ENCODE measurements around the gene WDFY4.

The WDFY4 gene

DNA sequence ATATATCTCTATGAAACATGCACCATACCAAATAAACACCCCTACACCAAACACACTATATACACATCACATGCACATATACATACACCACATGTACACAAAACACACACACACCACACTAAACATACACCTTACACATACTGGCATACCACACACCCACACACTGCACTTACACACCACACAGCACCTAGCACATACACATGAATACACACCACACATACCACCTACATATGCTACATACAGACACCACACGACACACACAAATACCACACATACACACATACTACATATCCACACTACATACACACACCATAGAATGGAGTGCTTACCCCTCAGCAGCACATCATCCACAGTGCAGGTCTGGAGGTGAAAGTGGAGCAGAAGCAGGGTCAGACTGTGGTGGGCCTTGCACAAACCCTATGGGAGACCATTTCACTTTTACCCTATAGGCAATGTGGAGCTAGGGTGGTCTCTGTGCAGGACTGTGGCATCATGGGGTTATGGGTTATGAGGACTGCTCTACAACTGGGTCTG is 64.6 kb downstream of the WDFY4 start:
- no peak for DNase-seq

DNA sequence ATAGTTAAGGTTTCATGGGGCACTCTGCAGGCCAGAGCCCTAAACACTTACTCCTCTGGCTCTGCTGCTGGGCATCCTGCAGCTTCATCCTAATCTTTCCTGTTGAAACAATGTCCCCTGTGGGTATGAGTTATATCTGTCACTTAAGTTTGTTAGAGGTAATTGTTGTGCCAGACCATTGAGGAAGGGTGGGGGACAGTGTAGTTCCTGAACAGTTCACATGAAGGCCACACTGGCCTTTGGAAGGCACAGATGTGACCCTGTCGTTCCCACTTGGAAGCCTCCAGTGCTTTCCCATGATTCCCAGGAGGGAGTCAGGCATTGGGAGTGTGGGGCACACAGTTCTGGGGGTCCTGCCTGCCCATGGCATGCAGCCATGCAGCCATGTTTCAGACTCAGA is 65.3 kb downstream of the WDFY4 start:
- DNase-seq, result no peak

DNA sequence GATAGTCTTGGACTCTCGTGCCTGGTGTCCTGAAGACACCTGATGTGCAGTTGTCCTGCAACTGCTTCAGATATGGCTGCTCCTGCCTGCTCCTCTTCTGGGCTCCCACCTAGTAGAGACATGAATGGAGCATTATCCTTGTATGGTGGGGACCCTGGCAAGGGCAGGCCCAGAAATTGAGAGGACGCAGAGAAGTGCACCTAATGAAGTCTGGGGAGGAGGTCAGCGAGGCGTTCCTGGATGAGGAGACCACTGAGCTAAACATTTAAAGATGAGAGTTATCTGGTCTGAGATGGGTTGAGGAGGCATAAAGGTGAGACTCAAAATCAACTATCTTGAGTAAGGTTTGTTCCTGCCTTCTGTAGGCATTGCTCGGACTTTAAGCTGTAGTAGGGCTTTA is 66.3 kb downstream of the WDFY4 start:
- DNase-seq, result no peak

DNA sequence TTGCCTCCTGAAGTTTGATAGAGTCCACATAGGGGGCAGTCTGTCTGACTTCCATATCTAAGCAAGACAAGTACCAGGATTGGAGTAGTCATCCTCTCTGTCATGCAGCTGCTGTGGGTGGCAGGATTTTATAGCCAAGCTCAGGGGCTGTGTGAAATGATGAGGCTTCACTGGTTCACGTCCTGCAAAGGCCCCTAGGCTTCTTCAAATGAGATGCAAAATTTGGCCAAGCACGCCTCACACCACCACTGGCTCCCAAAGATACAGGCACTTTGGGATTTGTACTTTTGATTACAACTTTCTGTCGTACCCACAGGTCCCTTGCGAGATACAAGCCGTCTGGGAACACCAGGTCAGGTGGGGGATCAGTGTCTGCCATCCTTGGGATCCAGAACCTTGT is 67.1 kb downstream of the WDFY4 start:
- no peak for DNase-seq

DNA sequence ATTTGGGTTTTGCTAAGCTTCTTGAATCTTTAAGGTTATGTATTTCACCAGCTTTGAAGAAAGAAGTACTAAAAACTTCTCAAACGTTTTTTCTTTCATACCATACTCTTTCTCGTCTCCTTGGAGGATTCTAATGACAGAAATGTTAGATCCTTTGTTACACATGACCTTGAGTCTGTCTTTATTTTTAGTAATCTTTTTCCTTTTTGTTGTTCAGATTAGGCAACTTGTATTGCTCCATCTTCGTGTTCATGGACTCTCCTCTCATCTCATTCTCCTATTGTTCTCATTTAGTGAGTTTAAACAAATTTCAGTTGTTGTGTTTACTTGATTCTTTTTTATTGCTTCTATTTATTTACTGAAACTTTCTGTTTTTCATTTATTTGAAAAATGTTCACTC is 73.7 kb downstream of the WDFY4 start:
- no peak for DNase-seq

DNA sequence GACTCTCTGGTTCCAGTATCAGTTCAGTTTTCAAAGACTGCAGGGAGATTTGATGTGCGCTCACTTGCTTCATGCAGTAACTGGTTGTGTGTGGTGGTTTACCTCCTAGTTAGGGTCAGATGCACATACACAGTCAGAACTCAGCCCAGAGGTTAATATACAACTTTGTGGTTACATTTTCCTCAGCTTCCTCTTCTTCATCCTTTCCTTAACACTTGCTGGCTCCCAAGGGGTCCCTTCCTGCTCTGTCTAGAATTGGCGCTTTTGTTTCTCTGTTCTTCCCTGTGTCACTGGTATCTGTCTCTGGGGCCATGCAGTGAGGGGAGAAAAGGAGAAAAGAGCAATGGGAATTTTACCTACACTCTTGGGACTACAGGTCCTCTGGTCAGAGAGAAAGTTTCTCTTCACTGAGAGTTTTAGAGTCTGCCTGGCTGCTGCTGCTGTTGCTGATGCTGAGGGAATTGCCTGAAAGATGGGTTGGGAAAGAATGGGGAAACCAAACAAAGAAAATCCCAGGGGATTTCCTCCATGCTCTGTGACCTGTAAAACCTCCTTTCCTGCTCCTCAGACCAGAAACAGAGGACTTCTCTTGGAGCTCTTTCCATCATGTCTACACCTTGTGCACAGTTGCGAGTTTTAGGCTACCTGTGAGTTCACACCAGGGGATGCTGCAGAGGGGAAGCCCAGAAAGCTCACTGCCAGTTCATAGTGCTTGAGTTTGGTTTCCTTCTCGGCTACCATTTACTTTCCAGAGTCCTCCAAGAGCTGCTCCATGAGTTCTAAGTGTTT is 74.6 kb downstream of the WDFY4 start:
- no peak for DNase-seq

DNA sequence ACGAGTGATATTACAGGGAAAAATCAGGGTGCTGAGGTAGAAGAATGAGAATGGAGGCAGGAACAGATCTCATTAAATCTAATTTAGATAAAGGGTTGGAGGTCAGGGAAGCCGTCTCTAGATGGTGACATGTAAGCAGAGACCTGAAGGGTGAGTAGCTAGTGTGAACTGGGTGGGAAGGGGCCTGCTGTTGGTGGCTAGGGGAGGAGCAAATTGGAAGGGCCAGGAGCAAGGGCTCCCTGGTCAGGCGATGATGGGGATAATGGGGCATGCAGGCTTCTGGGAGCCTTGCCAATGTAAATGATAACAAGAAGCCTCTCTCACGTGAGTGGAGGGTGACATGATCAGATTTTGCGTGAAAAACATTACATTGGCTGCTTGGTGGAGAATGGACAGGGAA is 76.3 kb downstream of the WDFY4 start:
- no peak for DNase-seq

DNA sequence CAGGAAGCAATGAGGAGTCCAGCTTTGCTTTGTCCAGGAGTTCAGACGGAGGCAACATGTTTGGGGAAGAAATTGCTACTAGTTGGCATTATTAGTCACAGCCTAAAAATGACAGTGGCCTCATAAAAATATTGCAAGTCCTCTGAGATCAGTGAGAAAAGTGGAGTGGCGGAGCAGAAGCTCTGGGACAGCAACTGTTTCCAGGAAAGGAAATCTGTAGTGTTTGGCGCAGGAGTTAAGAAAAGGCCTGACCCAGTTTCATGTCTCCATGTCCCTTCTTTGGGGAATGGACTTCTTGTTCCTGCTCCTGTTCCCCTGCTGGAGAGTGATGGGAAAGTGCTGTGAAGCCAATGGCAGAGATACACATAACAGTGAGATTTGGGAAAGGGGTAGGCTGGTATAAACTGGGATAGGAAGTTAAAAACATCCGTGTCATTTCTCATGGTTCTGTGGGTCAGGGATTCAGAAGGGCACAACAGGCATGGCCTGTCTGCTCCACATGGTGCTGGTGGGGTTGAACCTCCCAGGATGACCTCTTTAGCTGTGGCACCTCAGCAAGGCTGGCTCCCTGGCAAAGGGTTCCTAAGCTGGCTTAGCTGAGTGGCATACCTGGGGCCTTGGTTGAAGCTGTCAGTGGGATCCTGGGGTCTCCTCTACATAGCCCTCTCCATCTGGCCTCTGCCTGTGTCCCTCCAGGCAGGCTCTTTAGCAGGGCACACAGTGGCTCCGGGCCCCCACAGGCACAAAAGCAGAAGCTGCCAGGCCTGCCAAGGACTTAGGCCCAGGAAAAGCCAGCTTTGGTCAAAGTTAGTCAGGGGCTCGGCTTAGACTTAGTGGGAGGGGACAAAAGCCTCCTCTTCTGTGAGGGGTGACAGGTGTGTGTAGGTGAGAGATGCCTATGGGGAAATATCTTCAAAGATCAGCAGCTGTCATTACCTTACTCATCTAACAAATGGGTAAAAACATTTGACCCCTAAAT is 77.7 kb downstream of the WDFY4 start:
- DNase-seq, result no peak

DNA sequence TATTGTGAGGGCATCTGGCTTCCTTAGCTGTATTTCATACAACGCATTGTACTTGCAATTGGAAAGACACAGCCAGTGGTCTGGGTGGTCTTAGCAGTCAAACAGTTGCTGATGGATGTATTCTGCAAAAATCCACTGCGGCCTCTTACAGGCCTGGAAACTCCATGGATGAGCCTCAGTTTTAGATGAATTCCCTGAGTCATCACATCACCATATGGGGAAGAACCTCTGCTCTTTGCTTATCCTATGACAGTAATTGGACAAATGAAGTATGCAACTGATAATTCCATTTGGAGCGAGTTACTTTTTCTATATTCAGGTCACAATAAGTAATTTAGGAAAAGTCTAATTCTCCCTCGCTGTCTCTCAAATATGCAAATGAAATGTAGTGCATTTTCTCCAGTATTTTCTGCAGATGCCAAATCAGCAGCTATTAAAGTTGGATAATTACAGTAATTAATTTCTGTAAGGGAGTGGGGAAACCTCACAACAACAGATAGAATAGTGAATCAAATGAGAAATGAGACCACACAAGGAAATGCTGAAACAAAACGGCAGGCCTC is 78.8 kb downstream of the WDFY4 start:
- no peak for DNase-seq

DNA sequence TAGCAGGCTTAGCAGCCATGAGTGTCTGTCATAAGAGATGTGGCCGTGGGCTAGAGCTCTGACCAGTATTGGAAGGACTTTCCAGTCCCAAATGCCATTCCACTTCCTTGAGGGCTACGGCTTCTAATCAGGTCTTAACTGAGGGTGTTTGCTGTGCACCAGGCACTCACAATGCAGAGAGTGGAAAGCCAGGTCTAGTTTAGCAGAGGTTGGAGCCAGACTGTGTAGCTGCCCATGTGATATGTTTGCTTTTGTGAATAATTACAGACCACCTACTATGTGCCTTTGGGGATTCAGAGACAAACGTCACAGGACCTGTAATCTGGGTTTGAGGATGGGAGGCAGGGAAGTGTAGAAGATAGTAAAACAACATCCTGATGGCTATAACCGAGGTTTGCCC is 79.8 kb downstream of the WDFY4 start:
- no peak for DNase-seq

DNA sequence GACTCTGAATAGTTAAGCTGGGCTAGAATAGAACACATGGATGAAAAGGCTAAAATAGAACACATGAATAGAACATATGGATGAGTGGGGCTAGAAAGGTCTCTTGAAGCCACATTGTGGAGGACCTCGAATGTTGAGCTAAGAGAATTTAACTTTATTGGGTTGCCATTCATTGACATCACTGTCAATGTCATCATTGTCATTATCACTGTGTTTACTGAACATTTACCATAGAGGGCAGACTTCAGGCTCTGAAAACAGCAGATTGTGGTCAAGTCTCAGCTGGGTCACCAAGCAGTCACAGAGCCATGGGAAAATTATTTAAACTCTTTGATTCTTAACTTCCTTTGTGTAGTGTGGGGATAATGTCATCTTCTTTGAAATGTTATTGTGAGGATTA is 80.4 kb downstream of the WDFY4 start:
- no peak for DNase-seq

DNA sequence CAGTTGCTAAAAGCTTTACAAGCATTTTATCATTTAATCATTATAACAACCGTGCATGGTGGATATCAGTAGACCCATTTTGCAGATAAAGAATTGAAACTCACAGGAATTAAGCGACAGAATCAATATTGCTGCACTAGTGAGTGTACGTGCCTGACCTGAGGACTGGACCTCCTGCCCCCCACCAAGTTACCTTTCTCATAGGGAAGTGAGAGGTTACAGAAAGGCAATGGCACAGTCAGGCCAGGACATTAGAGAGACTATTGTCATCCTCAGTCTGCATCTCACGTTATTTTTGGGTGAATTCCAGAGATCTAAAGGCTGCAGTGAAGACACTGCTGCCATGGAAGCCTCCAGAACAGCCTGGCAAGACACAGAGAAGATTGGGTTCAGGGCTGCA is 80.9 kb downstream of the WDFY4 start:
- DNase-seq, result no peak

DNA sequence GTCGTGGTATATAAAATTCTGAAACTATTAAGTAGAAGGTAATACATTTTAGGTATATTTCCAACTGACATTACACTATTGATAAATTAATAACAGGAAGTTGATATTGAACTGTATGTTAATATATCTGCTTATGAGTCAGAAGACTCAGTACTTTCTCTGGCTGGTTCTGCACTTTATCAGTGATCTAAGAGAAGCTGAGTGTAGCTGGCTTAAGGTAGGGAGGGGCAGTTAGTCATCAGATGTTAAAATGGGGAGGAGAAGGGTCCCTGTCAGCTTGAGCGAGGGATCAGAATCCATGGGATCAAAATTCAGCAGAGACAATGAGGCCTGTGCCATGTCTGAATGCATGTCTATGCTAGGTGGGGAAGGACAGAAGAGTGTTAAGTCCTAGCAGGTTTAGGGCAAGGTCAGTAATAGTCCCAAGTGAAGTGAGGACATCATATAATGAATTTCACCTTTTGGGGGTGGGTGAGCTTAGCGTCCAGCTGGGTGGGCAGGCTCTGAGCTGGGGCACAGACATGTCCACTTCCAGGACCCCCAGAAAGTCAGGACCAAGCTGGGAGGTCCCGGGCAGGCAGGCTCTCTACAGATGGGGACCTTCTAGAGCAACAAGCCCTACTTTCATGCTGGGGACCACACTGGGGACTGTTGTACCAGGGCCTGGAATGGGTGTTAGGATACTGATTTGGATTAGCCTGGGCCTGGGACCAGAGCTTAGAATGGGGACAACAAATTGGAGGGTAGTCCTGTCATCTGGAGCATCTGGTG is 82.9 kb downstream of the WDFY4 start:
- no peak for DNase-seq

DNA sequence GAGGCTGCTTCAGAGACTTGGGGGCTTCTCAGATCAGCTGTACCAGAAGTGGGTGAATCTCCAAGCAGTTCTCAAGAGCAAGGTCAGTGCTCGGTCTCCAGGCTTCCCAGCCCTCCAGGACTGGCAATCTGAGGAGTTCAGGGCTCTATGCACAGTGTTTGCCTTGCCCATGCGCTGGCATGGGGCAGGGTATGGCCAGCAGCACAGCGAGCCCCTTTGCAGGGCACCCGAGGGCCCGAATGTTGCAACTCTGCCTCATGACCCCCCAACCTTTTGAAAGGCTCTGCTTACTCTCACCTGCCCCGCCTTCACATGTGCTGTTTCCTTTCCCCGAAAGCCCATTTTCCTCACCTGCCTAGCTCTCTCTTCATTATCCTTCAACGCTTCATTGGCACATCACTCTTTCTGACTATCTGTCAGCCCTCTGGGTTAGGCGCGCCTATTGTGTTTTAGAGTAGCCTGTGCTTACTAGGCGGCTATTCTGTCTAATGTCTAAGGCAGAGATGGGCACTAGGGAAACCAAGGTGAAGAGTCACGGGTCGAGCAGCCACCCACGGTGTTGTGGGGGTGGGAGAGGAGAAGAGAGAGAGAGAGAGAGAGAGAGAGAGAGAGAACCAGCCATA is 83.6 kb downstream of the WDFY4 start:
- DNase-seq, result no peak

DNA sequence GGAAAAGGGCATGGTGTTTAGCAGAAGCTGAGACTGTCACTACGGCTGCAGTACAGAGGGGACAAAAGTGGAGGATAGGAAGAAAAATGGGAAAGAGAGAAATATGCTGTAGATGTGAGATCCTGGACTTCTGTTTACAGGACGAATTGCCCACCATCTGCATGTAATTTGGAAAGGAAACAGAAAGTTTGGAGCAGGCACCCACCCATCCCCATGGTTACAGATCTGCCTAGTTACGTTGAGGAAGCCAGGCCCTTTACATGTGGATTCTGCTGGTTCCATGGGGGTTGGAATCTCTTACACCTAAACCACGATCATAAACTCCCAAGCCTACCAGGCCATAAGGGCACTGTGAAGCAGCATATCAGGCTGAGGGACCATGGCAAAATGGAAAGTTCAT is 84.3 kb downstream of the WDFY4 start:
- no peak for DNase-seq

DNA sequence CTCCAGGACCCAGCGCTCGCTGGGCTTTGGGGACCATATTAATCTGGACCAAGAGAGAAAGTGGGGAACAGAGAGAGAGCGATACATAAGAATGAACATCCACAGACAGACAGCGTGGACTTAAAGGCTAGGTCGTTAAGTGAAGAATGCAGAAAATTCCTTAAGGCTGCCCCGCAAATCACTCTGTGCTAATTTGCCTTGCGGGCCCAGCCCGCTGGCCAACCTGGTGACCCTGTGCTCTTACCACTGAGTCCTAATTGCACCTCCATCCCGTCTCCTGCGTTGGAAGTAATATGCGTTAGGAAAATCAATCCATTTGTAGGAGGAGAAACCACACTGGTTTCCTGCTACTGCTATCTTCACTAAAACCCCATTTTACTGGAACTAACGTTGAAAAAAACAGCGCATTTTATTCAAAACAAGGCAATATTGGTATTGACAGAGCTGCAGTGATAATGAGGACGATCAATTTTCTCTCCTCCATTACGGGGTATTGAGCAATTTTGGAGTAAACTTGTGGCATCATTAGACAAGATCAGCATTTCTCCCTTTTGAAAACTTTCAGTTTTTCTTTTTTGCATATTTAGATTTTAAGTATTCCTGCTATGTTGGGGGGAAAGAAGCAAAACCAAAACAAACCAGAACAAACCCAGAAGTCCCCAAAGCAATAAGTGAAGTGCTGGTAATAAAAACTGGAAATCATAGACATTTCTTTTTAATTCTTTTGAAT is 85.2 kb downstream of the WDFY4 start:
- DNase-seq, result no peak

DNA sequence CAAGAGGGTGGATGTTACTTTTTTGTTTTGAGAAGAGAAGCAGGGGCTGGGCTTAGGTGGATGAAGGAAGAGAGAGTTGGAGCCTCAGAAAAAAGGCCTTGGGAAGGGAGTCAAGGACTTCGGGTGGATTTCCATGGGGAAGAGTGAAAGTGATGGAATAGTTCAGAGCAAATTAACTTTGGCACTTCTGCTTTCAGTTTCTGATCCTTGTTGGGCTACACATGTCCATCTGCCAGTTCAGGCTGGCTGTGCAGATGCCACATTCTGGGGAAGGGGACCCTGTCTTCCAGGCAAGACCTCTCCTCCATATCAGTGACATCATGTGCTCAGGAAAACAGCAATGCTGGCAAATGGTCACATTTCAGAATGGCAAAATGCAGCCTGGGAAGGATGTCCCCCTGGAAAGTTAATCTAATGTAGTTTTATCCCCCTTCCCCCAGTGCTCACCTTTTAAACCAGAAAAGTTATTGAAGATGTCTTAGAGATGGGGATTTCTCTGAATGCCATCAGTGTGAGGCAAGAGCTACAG is 86.0 kb downstream of the WDFY4 start:
- no peak for DNase-seq

DNA sequence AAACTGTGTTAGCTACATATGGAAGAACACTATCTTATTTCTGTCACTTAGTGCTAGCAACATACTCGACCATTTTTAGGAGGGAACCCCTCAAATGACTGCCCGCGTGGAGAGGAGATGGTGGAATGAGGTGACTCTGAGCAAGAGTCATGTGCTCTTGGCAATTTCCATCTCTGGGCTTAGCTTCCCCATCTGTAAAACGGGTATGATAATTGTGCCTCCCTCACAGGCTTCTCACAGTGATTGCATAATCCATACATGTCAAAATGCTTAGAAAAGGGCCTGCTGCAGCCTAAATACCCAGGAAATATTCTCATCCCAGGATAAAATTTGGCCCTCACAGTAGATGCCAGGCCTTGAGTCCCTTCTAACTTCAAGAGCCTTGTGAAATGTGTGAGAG is 86.6 kb downstream of the WDFY4 start:
- no peak for DNase-seq

DNA sequence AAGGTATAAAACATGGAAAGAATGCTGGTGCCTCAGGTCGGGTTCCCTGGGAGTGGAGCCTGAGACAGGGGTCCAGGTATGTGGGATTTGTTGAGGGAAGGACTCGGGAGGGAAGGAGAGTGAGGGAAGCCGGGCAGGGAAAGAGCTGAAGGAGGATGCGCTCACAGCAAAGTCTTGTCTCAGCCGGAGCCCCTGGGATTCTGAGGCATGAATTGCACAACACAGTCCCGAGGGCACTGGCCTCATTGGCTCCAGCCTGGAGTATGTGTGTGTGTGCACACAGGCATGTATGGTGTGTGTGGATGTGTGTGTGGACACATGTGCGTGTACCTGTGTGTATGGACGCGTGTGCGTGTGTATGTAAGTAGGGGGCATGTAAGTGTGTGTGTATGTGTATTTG is 87.4 kb downstream of the WDFY4 start:
- no peak for DNase-seq

DNA sequence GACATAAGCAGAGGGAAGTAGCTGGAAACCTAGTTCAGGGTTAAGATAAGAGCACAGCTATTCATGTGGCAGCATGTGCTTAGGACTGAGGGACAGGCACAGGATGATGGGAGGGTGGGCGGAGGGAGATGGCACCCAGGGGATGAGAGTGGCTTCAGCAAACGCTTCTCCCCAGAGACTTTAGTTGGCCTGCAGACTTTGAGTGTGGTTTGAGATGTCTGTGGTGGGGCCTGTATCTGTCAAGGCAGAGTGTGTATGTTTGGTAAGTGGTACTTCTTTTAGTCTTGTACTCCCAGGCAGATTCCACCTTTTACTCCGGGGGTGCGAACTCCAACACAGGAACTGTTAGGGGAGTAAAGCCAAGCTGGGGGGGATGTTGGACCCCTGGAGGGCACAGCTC is 88.9 kb downstream of the WDFY4 start:
- no peak for DNase-seq

All from SHP77 (cell line).